Suppressor macrophage treated with lipopolysaccharide for 1 hour (primary cell): Measurements from ENCODE around the gene AHNAK.
"Not testable (repeated sequence)": the region's sequence is repeated elsewhere in the genome, so short reads cannot be mapped to it uniquely, and the experiment has no call there.

ENCODE experiments used
- DNase-seq, 3 donors: peaks; one replicate each; pipeline ENCODE4 v3.0.0-alpha.2; 2020 to 2022

Gene AHNAK

DNA sequence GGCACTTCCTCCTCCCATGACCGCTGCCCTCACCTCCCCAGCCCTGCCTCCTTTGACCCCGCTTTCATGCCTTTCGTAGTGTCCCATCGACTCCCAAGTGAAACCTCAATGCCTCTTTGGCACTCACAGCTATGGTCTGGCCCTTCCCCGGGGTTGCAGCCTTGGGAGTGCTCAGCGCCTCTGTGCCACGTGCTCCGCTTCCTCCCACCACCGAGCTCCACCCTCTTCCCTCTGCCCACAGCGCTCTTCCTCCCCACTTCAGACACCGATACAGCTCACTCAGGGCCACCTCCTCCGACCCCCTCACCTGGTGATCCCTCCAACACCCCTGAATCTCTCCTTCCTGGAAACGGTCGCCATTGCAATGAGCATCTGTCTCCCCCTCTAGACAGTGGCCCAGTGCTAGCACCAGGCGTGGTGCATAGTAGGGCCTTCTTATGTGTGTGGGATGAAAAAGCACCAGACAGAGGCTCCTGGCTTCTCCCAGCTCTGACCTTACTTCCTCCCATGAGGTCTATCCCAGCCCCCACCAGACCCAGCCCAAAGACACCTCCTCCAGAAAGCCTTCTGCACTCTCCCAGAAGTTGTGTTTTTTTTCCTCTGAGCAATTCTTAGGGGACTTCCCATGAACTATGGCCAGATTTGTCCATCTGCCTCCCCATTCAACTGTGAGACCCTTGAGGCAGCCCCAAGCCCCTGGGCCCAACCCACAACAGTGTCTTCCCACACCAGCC lies 144.2 kb downstream of the AHNAK start:
- DNase-seq, result peak; percentile 53 to 80 (median 61)

DNA sequence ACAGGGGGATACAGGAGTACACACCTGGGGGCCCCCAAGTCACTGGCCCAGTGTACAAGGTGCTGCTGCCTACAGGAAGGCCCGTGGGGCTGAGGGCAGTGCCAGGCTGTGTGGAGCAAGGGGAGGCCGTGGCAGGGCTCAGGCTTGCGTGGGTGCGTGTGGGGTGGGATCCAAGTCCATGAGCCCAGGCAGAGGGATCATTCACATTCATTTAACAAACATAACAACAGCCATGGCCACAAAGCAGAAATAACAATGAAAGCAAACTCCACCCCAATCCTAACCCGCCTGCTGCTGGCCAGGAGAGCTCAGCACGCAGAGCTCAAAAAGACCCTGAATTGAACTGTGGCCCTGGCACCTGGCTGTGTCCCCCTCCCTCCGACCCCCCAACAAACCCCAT lies 144.8 kb downstream of the AHNAK start:
- DNase-seq, result no peak

- no peak for DNase-seq
These were observed 145.2 kb downstream of the AHNAK start for GRCh38 chr11:62401356-62401755.

GRCh38 chr11:62400760-62401159 lies 145.8 kb downstream of the AHNAK start:
- no peak for DNase-seq

DNA sequence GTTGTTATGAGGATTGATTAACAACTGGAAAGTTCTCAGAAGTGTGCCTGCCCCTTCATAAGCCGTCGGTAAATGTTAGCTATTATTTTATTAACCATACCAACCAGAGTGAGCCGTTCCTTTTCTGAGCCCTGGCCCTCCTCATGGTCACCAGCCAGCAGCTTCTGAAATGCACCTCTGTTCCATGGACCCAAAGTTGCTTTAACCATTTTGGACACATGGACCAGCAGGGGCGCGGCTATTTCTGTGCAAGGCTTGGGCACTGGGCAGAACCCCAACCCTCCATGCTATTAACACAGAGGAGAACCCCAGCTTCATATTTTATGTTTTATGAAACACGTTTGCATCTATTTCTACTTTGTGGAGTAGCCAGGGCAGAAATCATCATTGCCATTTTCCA lies 146.3 kb downstream of the AHNAK start:
- no peak for DNase-seq

- DNase-seq, result no peak
These were observed 146.7 kb downstream of the AHNAK start for GRCh38 chr11:62399878-62400266.

DNA sequence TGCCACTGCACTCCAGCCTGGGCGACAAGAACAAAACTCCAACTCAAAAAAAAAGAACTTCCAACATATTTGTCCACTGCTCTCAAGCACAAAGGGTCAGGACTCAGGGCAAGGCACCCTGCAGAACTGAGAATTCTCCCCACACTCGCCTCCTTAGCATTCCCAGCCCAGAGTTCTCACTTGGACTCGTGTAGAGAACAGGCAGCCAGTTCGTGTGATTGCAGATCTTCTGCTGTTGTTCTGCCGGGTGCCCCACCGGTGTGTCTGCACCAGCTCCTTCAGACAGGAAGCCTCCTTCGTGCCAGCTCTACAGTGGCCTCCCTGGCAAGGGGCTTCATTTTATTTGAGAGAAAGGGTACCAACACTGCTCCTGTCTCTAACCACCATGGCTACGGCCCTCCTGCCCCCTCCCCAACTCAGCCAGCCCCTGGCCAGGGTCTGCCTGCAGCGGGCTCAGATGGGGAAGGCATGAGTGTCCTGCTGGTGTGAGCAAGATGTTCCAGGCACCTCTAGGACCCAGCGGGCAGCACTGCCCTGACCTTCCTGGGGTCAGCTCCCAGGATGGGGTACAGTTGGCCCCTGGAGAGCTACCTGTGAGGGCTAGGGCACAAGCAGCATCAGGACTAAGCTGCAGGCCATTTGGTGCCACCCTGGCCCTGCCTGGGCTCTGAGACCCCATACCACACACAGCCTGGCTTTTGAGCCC lies 147.3 kb downstream of the AHNAK start:
- no peak for DNase-seq

GRCh38 chr11:62398011-62398994 lies 148.3 kb downstream of the AHNAK start:
- DNase-seq, result peak in 2 of 3 donors; percentile 21 to 28

DNA sequence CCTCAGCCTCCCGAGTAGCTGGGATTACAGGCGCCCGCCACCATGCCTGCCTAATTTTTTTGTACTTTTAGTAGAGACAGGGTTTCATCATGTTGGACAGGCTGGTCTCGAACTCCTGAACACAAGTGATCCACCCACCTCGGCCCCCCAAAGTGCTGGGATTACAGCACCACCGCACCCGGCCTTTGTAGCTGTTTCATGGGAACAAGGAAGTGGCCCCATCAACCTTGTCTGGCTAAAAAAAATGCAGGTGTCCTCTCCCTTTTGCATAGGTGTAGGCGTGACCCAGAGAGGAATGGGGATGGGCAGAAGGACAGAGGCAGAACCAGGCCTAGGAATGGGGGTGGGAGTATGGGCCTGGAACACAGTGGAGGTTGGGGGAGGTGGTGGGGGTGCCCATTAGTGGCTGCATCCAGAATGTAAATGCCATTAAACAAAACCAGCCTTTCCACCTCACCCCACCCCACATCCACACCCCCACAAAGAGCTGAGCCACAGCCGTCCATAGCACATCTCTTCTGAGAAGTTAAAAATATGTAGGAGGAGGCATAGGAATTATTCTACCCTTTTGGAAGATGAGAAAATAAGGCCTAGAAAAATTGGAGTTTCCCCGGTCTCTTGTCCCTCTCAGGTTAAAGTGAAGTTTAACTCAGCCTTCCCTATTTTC lies 150.6 kb downstream of the AHNAK start:
- no peak for DNase-seq

DNA sequence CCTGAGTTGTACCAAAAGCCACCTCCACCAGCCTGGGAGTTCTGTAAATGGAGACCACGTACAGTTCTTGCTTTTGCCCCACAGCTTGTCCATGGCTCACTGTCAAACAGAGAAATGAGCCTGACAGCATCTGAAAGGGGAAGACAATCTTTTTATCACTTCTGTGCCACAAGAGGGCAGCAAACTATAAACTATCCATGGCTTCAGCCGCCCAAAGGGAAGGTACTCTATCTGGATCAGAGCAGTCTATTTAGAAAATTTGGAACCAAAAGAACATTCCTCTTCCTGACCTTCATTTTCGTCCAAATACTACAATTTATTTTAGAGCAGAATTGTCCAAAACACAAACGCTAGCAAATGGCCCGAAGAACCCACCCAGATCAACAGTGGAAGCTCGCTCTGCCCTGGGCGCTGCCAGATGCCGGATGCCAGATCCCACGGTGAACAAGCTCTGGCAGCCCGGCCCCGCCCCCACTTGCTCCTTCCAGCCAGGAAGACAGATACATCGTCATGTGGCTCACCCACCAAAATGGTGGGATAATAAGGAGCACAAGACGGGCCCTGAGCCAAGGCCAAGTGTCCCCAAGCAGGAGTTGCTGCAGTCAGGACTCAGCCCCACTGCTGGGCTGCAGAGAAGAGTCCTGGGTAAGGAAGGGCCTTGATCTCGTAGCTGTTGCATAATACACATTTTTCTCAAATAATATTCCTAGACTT lies 151.6 kb downstream of the AHNAK start:
- DNase-seq, result peak; percentile 78 to 92 (median 84)

- no peak for DNase-seq
These were observed 152.9 kb downstream of the AHNAK start for GRCh38 chr11:62393735-62394134.

DNA sequence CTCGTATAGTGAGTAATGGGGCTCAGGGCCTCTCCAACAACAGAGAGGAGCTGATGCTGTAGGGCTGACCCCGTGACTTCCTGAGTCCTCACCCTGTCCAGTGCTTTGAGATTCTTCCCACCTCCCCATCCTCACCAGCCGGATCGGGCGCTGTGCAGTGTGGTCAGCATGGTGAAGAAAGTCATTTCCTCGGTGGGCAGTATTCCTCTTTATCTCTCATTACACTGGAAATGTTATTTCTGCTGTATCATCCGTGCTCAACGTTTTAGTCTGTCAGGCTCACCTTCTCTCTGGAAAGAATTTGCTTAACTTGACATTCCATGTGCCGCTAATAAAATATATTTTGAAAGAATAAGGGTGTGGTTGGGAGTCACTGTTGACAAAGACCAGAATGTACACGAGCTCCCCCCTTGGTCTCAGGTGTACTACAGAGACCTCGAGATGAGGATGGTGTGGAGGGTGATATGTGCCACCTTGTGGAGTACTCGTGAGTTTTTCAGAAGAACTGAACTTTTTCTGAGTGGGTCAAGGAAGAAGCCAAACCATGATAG lies 153.5 kb downstream of the AHNAK start:
- DNase-seq, result no peak

DNA sequence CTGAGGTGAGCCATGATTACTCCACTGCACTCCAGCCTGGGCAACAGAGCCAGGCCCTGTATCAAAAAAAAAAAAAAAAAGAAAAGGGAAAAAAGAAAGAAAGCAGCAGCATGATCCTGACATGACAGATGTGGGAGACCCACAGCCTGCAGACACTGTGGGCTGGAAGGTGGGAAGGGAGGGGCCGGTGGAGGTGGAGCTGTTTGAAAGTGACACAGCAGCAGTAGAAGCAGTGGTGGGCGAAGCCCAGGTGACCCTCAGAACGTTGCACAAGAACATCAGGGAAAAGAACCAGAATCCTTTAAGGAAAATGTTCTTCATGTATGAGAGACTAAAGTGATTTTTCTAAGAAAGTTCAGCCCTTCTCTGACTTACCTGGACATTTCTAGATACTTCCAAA lies 154.1 kb downstream of the AHNAK start:
- DNase-seq, result no peak

DNA sequence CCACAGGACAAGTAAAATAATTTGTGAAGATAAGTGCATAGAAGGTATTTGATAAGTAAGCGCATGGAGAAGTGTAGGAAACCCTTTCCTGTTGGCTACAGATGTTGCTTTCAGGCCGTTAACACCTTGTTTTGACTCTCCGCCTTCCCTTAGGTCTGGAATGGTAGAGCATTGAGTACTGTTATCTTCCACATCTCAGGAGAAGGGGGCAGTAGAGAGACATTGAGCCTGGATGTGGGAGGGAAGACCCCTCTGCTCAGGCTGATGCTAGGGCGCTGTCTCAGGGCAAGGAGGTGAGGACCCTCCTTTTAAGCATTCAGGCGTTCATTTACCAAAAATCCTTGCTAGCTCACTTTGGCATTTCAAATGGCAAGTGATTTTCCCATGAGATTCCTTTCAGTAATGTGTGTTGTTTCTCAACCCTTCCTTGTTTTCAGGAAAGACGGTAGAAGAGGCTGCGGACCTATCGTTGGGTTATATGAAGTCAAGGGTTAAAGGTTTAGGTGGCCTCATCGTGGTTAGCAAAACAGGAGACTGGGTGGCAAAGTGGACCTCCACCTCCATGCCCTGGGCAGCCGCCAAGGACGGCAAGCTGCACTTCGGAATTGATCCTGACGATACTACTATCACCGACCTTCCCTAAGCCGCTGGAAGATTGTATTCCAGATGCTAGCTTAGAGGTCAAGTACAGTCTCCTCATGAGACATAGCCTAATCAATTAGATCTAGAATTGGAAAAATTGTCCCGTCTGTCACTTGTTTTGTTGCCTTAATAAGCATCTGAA lies 154.8 kb downstream of the AHNAK start:
- DNase-seq, result peak in 1 of 3 donors; percentile 14

DNA sequence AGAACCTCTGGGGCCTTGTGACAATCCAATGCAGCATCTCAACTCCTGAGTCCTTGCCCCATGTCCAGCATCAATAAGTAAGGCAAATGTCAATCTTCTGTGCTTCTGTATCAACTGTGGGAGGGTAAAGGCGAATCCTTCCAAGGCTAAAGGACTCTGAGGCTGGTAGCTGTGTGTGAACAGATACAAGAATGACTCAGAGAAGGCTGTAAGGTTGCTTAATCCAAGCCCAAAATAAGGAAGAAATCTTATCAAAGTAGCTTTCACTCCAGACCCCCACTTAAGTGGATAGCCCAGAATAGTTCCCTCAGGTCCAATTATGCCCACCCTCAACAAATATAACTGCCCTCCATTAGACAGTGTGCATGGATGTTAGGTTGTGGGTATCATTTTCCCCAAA lies 155.9 kb downstream of the AHNAK start:
- peak; percentile 26 to 38 (median 36) for DNase-seq

DNA sequence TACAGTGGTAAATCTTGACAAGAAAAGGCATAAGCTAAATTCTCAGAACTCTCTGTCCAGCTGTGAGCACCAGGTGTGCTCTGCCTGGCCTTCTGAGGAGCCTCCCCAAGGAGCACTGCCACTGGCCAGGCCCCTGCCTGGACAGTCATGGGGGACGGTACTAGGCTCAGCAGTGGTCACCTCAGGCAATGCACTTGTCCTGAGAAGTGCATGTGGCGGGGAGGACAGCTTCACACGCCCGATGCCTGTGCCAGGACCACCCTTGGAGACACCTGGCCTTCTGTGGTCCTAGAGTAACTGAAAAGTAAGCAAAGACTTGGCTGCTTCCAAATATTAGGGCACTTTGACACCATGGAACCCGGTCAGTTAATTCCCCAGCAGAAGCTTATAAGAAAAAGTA lies 156.4 kb downstream of the AHNAK start:
- DNase-seq, result peak in 1 of 3 donors; percentile 12

GRCh38 chr11:62388999-62389398 lies 157.6 kb downstream of the AHNAK start:
- no peak for DNase-seq

- DNase-seq, result no peak
These were observed 159.2 kb downstream of the AHNAK start for GRCh38 chr11:62387381-62387780.

DNA sequence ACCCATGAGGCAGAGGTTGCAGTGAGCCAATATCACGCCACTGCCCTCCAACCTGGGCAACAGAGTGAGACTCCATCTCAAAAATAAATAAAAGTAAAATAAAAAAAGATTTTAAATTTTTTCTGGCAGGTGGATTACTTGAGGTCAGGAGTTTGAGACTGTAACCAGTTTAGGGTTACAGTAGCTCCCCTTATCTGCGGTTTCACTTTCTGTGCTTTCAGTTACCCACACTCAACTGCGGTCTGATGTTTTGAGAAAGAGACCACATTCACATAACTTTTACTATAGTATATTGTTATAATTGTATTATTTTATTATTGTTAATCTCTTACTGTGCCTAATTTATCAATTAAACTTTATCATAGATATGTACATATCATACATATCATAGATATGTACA lies 160.5 kb downstream of the AHNAK start:
- not testable (repeated sequence) for DNase-seq

DNA sequence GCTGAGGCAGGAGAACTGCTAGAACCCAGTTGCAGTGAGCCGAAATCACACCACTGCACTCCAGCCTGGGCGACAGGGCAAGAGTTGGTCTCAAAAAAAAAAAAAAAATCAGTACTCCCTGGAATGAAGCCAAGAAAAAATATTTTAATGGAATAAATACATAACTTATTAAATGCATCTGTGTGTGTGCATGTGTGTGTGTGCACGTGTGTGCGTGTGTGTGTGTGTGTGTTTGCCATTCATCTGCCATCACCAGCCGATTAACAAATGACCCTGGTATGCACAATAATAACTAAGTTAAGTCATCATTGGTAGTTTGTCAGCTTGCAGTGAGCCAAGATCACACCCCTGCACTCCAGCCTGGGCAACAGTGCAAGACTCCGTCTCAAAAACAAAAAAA lies 162.8 kb downstream of the AHNAK start:
- no peak for DNase-seq
